ENCODE data around the gene GORASP2. TPM values are rescaled to one million over a fixed set of nuclear protein-coding genes. Genes with fewer than 3 reads are reported as not detected.
"Not testable (repeated sequence)": the region's sequence is repeated elsewhere in the genome, so short reads cannot be mapped to it uniquely, and the experiment has no call there.

Gene GORASP2
- 71.9 TPM for total RNA-seq

DNA sequence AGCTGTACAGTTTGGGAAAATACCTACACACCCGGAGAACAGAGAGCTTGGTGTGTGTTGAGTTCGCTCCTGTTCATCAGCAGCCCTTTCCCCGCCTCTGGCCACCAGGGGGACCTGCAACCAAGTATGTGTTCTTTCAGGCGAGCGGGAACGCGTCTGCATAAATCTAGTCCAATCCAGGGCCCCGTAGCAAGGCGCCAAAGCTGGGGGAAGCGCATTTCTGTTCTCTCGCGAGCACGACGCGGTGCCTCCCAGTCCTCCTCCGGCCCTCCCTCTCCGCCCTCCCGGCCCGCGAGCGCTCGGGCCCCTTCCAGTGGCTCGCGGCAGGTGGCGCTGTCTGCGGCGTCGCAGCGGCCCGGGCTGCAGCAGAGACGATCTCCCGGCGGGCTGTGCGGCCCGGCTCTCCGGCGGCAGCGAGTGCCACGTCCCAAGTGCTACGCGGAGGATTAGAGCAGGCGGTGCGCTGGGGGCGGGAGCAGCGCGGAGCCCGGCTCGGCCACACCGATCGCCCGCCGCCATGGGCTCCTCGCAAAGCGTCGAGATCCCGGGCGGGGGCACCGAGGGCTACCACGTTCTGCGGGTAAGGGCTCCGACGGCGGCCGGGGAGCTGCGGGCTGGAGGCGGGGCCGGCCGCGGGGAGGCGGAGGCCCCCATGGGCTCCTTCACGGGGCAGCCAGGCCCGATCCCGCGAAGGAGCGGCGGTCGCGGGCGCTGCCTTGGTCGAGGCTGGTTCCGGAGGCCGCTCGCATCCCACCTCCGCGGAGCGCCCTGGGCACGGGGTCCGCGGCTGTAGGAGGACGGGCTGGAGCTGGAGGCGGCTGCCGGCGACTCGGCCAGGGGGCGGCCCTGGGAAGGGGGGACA, at the start of gene GORASP2:
TSS of gene GORASP2 (plus strand) at position 430 of the 862 bp plus-strand sequence. CDS start at position 518, 88 bp downstream.
- DNase-seq (ENCODE audit: low spot score), result peak; percentile 99

DNA sequence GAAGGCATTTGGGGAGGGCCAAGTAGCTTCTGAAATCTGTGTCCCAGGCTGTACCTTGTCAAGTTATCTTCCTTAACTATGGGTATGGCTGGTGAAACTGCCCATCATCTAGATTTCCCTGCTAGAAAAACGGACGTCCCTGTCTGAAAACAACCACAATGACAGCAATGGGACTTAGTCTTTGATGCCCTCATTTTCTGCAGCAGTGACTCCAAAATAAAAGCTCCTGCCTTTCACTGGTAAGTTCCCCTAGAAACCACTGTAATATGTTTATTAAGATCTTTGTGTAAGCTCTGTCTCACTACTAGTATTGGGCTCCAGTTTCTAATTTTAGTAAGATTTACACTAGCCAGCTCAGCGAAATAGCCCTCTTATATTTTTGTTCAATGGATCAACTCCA, 47.2 kb upstream of the GORASP2 start:
- no peak for DNase-seq (ENCODE audit: low spot score)

DNA sequence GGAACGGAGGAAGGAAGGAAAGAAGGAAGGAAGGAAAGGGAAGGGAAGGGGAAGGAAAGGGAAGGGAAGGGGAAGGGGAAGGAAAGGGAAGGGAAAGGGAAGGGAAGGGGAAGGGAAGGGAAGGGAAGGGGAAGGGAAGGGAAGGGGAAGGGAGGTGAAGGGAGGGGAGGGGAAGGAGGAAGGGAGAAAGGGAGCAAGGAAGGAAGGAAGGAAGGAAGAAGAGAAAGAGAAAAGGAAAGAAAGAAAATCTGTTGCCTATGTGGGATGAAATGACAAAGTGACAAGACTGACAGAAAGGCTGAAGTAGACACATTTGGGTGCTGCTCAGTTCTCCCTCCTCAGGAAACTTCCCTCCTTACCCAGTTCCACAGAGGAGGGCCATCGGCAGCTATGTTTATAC, 46.3 kb upstream of the GORASP2 start:
- DNase-seq (ENCODE audit: low spot score), result no peak

DNA sequence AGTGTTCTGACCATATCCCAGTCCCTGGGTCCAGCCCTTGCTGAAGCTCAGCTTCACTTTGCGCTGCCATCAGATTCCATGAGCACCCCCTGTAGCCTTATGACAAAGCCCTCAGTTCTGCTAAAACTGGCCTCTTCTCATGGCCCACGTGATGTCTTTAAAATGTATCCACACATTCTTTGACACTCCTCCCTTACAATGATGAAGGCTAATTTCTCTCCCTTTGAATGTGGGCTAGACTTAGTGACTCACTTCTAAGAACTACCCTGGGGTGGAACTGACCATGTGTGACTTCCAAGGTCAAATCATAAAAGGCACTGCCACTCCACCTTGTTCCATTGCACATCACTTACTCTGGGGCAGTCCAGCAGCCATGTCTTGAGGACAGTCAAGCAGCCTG, 45.4 kb upstream of the GORASP2 start:
- DNase-seq (ENCODE audit: low spot score), result no peak

DNA sequence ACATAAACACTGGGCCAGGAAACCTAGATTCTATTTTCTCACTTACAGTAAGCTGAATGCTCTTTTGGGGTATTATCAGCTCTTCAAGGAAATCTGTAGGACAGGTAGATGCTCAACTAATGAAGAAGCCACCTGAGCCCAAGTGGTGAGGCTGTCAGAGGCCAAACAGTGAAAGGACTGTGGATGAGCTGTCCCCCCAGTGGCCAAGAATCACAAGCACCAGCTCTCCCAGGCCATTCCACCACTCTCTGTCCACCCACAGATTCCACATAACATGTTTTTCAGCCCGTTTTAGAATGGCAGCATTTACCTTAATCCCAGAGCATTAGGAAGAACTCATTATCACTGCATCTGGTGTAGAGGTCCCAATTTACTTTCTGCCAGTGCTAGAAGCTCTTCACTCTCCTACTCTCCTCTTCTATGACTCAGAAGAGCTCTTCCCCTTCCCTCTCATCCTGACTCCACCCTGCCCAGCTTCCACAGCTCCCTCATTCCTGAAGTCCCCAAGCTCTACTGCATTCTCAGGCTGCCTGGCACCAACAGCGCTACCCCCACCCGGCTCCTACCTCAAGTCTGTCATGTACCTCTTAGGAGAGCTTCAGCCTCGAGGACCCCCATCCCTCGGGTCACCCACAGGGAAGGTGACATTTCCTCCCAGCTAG, 43.8 kb upstream of the GORASP2 start:
- no peak for DNase-seq (ENCODE audit: low spot score)

DNA sequence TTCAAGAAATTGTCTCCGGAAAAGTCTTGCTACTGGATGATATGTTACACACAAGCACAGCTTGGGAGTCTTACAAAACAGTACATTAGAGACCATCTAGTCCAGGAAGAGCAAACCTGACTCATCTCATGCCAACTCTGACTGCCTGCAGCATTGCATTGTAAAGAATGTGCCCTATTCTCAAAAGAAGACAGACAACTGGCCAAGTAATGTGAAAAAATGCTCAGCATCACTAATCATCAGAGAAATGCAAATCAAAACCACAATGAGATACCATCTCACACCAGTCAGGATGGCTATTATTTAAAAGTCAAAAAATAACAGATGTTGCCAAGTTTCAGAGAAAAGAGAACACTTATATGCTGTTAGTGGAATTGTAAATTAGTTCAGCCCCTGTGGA, 42.7 kb upstream of the GORASP2 start:
- DNase-seq (ENCODE audit: low spot score), result no peak

DNA sequence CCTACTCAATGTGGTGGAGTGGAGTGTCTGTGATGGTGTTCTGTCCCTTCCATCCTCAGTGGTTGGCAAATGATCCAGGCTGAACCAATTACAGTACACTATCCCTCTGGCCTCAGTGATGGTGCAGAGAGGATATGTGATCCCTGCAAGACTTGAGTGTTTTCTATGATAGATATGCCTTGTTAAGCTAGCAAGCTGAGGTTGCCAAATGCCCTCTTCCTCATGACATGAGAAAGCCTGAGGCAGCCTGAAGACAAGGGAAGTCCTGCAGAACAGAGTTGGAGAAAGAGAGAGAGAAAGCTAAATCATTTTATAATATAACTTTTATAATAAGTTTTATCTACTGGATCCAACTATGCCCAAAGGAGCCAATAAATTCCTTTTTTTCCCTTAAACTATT, 41.6 kb upstream of the GORASP2 start:
- DNase-seq (ENCODE audit: low spot score), result no peak

DNA sequence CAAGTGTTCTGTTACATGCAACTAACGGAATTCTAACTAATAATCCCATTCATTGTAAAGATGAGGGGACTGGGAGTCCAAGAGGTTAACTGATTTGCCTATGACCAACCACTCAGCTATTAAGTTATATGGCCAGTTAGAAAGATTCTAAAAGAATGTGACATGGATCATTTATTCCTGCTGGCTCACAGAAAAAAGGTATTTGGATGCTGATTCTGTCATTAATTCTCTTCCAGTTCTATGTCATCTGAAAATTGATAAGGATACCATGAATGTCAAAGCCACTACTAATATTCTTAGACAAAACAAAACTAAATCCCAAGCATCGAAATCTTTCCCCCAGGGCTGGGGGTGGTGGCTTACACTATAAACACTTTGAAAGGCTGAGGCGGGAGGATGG, 41.2 kb upstream of the GORASP2 start:
- DNase-seq (ENCODE audit: low spot score), result no peak

DNA sequence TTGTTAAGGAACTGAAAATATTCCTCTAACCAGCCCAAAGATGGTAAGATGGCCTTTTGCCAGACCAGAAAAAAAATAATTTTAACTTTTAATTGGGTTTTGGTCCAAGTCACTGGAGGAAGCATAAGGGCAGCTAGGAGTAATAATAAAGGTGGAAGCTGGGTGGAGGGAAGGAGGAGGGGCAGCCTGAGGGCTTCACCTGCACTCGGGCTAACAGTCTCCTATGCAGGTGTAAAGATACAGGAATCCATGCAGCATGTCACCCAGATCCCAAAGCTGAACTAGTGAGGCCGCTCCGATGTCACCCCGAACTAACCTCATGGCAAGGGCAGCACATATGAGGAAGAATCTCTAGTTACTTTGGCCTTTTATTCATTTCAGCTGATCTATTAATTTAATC, 37.2 kb upstream of the GORASP2 start:
- no peak for DNase-seq (ENCODE audit: low spot score)

DNA sequence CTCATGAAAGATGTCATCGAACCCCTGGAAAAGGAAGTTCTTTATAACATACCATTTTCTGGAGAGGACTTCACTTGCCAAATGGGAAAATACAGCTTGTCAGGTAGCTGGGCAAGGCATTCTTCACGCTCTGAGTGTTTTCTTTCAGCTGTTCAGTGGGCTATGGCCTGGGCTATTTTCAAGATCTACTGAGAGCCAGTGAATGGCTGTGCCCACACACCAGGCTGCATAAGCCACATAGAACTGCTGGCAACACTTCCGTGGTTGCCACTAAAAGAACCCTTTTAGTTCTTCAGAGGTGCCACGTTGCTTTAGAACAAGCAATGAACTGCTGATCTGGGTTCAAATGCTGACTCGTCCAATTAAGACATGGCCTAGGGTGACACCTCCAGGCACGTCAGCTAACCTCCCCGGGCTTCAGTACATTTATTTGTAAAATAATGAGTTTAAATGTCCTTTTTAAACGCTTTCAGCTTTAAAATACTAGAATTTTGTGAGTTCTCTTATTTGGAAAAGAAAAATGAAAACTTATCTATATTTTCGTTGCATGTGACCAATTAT, 36.6 kb upstream of the GORASP2 start:
- DNase-seq (ENCODE audit: low spot score), result no peak

DNA sequence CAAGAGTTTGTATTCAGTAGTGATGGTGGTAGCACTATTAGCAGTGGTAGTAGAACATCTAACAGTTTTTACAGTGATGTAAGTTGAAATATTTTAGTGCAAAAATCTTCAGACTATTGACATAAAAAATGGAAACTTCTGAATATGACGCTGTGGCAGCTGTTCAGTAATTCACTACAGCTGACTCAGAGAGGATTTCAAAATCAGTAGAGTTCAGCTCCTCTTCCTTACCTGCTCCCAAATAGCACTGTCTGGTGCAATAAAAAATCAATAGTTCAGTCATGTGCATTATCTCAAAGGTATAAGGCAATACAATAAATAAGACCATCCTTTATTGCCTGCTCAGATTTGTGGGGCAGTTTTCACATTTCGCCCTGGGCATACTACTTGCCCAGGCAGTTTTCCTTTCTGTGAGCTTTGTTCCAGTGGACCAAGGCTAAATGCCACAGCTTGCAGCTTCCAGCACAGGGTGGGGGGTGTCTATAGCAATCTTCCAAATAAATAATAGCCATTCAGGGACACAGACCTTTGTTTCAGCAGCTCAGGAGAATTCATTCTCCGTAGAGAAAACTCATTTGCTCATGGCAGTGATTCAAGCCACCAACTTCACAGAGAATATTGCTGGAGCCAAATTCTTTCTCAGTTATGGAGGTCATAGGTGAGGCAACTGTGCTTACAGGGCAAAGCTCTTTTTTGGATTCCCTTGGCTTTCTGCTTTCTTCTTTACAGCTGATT, 33.9 kb upstream of the GORASP2 start:
- no peak for DNase-seq (ENCODE audit: low spot score)

DNA sequence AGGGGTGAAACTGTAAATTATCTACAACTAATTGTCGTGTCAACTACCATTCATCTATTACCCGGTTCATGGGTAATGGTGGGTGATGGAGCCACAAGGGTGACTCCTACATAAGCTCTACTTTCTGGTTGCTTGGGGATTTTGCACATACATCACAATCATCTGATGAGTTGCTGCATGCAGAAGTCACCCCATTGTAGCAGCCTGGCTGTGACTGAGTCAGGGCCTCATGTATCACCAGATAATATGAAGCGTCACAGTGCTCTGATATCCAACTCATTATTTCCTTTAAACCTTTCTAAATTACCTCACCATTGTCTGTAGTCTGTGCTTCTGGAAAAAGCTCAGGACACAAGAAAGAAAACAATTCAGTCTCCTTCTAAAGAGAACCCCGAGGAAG, 32.4 kb upstream of the GORASP2 start:
- DNase-seq (ENCODE audit: low spot score), result no peak

DNA sequence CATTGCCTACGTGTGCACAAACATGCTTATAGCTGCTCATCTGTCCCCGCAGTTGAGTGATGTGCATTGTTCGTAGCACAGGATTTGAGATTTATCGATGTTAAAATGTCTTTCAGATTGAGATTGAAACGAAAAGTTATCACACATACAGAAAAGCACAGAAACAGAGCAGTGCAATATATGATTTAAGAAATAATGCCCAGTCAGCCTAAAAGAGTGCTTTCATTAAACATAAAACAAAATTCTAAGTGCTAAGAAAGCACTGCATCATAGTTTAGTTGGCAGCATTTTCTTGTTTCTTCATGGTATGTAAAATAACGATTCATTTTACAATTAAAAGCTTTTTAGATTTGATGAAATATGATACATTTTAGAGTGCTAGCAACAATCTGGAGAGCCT, 31.9 kb upstream of the GORASP2 start:
- DNase-seq (ENCODE audit: low spot score), result no peak

DNA sequence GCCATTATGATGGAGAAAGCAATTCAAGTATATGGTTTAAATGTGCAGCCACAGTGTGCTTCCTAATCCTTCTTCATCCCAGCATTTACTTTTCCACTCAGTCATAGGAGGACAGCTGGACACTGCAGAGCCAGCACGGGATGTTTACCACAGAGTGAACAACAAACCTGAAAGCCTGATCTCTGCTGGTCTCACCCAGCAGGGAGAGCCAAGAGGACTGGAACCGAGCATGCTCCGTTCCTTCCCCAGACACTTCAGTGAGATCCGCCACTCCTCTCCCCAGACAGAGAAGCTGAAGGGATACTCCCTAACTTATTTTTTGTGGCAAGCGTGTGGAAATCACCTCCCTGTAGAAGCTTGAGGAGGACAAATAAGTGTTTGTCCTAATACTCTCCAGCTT, 23.2 kb upstream of the GORASP2 start:
- DNase-seq (ENCODE audit: low spot score), result no peak

DNA sequence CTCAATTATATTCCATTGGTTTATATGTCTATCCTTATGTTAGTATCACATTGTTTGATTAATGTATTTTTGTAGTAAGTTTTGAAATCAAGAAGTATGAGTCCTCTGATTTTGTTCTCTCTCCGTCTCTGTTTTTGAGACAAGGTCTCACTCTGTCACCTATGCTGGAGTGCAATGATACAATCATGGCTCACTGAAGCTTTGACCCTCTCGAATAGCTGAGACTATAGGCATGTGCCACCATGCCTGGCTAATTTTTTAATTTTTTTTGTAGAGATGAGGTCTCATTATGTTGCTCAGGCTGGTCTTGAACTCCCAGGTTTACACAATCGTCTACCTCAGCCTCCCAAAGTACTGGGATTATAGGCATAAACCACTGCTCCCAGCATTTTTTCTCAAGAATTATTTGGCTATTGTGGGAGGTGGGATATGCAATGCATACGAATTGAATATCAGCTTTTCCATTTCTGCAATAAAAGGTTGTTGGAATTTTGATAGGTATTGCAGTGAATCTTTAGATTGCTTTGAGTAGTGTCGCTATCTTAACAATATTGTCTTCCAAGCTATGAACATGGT, 17.7 kb upstream of the GORASP2 start:
- DNase-seq (ENCODE audit: low spot score), result no peak

DNA sequence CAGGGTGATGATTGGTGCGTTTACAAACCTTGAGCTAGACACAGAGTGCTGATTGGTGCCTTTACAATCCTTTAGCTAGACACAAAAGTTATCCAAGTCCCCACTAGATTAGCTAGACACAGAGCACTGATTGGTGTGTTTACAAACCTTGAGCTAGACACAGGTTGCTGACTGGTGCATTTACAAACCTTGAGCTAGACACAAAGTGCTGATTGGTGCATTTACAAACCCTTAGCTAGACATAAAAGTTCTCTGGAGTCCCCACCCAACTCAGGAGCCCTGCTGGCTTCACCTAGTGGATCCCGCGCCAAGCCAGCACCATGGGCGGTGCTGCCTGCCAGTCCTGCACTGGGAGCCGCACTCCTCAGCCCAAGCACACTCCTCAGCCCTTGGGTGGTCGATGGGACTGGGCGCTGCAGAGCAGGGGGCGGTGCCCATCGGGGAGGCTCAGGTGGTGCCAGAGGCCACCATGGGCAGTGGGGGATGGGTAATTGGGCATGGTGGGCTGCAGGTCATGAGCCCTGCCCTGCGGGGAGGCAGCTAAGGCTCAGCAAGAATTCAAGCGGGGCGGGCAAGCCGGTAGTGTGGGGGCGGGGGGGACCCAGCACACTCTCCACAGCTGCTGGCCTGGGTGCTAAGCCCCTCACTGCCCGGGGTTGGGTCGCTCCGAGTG, 13.9 kb upstream of the GORASP2 start:
- DNase-seq (ENCODE audit: low spot score), result not testable (repeated sequence)

DNA sequence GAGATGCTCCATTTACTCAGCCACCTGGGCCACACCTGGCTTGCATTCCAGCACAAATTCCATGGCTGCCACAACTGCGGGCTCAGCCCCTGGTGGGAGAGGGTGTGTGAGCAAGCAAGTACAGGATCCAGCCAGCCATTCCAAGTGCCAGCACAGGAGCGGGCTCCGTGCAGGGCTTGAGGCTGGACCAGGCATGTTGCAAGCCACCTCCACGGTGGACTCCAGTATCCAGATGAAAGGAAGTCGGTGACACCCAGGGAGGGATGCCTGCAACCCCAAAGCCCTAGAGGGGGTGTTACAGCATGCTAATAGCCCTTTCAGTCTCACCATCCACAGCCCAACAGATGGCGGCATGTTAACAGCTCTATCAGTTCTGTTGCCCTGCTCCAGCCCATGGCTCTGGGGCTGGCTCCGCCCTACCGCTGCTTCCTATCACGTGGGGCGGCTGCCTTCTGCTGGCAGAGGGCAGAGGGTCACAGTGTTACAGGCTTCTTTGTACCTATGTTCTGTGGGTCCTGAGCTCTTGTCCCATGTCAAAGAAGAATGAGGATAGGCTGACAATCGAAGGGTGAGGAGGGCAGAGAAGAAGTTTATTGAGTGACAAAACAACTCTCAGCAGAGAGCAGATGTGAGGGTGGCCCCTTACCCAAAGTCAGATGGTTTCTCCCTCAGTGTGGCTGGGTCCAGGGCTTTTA, 11.7 kb upstream of the GORASP2 start:
- DNase-seq (ENCODE audit: low spot score), result no peak

DNA sequence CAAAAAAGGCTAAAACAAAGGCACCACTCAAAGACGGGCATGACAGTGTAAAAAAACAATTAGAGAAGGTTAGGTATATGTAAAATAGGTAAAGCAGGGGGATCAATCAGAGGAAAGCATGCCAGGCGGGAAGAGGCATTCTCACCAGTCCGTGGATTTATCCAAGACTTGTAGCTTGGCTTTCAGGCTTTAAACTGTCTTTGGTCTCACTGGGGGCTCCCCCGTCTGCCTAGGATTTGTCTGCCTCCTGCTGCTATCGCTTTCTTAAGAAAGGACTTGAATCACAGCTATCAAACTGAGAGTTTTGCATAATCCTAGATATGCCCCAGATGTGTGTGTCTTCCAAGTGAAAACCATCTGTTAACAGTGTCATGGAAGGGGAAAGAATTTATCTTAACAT, 11.1 kb upstream of the GORASP2 start:
- no peak for DNase-seq (ENCODE audit: low spot score)

DNA sequence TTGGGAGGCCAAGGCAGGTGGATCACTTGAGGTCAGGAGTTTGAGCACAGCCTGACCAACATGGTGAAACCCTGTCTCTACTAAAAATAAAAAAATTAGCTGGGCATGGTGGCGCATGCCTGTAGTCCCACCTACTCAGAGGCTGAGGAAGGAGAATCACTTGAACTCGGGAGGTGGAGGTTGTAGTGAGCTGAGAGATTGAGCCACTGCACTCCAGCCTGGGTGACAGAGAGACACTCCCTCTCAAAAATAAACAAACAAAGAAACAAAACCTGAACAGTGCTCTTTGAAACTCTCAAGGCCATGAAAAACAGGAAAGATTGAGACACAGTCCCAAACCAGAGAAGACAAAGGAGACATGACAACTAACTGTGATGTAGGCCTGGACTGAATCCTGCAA, 7.2 kb upstream of the GORASP2 start:
- not testable (repeated sequence) for DNase-seq (ENCODE audit: low spot score)

DNA sequence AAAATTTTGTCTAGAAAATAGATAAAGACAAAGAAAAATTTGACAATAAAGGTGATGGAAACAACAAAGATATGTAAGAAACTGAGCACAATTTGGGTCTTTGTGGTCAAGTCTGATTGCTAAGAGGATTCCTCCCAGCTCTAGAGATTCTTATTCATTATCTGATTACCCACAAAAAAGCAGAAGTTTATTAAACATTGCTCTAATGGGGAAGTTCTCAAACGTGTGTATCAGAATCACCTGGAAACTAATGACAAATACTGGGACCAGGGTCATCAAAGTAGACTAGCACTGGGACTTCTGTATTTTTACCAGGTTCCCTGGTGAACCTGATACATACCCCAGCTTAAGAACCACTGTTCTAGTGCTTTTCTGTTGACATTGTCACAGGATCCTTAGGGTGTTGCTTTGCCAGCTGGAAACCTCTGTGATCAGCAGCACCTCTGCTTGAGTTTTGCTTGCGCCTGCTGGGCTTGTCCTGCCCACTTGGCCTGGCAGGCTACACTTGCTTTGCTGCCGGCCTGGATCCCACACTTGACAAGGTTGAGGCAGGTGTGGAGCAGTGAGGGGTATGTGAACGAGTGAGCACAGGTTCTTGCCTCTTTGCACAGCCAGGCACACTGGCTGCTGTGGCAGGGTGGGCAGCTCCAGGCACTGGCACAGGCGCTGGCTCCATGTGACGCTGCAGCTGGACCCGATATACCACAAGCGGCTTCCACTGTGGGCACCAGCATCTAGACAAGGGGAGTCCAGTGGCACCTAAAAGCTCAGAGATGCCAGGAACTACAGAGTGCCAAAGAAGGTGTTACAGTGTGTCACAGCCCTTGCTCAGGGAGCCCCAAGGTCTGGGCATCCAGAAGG, 6.2 kb upstream of the GORASP2 start:
- DNase-seq (ENCODE audit: low spot score), result no peak
